HG03159 (cell line): ENCODE results near the gene CNTLN.
"Not testable (repeated sequence)": the region's sequence is repeated elsewhere in the genome, so short reads cannot be mapped to it uniquely, and the experiment has no call there.

ENCODE experiments used
- ATAC-seq: cut with Tn5 transposase; IDR thresholded peaks from one replicate; pipeline ENCODE4 v1.9.1; 2021; ENCODE audit warnings: mild to moderate bottlenecking, moderate library complexity; ENCODE audit not compliant: unreplicated experiment

The CNTLN gene

DNA sequence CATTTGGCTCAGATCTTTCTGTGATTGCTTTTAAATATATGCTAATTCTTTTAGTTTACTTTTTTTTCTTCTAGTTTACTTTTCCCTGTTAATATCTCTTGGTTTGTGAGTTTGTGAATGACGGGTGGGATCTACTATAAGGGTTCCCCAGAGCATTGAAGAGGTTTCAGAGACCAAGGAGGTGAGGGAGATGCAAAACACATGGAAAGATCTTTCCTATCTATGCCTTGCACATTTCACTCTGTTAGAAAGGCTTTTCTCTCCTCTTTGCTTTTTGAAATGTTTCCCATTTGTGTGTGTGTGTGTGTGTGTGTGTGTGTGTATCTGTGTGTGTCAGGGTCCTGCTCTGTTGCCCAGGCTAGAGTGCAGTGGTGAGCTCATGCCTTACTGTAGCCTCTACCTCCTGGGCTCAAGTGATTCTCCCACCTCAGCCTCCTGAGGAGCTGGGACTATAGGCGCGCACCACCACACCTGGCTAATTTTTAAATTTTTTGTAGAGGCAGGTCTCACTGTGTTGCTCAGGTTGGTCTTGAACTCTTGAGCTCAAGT lies 50.7 kb downstream of the CNTLN start:
- ATAC-seq = no peak

DNA sequence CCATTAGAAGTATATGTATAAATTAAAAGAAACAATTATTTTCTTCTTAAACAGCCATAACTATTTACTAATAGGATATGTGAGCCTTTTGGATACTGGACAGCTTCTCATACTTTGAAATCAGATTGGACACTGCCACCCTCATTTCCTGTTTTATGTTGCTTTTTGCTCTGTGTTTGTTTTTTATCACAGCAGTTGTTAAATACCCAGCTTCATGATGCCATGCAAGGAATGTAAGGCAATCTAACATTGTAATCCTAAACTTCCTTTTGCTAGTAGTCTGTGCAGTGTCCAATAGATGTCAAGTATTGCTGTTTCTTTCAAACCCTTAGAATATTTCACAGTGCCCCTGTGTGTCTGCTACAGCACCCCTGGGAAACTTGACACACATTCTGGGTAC lies 56.2 kb downstream of the CNTLN start:
- ATAC-seq = no peak

GRCh38 chr9:17204611-17205152 lies 69.8 kb downstream of the CNTLN start:
- ATAC-seq = no peak

- ATAC-seq = no peak
Measured at GRCh38 chr9:17216011-17216410, 81.2 kb downstream of the CNTLN start.

DNA sequence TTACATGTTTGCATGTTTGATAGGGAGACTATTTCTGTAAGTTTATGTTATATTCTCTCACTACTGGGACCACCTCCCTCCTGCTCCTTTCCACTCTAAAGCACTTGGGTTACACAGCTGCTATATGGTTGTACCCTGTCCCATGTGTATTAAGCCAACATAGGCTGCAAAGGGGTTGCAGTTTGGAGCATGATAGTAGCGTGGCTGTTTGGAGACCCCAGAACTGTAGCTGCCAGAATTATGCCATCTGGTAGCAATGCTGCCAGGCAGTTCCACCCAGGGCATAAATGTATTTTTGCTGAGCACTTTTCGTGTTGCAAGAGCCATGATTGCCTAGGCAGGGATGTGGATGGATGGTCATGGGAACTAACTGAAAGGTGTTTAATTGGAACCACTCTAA lies 81.8 kb downstream of the CNTLN start:
- ATAC-seq = no peak

DNA sequence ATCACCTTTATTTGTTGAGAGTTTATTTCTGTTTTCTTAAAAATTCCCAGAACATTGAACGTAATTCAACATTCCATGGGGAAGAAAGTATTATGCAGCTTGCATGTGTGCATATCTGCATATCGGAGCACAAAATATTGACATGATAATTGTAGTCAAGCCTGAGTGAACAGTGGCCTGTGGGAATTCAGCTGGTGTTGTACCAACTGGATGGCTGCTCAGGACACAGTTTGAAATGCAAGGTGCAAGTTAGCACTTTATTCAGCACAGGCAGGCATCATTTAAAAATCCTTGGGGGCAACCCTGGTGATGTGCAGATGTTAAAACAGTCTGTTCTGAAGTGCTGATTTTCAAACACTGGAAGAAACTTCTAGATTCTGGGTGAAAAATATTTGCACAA lies 82.4 kb downstream of the CNTLN start:
- no peak for ATAC-seq

GRCh38 chr9:17219261-17219660 lies 84.4 kb downstream of the CNTLN start:
- no peak for ATAC-seq

DNA sequence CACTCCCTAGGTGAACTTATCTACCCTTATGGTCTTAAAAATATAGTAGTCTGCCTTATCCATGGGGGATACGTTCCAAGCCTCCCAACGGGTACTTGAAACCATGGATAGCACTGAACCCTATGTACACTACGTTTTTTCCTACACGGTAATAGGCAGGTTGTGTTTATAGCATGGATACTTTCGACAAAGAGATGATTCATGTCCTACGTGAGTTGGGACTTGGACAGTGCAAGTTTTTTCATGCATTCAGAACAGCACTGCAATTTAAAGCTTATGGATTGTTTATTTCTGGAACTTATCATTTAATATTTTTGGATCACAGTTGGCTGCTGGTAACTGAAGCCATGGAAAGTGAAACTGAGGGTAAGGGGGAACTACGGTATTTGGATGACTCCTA lies 88.1 kb downstream of the CNTLN start:
- no peak for ATAC-seq

DNA sequence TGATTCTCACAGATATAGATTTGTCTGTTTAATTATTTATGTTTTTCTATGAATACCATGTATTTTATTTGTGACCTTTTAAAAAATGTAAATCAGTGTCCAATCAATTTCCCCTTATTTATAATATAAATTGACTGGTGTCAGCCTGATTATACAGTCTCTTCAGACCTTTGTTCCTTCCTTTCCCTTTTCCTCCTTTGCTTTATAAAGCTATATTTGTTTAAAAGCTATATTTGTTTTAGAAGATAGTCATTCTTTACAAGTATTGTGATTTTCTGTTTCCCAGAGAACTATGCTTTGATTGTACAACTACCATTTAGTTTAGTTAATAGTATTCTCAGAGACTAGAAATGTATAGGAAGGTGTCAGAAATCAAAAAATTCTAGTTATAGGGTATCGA lies 90.6 kb downstream of the CNTLN start:
- ATAC-seq = no peak

- ATAC-seq = no peak
Measured at GRCh38 chr9:17229945-17230560, 95.2 kb downstream of the CNTLN start.

DNA sequence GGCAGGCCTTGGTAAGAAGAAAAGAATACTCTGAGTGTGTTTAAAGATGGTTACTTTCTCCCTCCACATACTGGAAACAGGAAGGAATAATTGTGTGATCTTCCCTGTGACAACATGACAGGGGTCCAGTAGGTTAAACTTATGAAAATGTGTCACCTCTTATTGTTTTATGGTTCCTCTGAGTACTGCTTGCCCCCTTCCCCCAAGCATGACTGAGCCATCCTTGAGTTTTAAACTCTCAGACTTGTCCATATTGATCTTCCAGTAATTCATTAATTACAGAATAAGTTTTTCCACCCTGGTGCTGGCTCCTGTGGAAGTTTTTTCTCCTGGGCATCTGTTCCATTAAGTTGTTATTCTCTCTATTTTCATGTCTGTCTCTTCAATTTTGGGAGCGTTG lies 95.8 kb downstream of the CNTLN start:
- ATAC-seq = no peak

- ATAC-seq = no peak
Measured at GRCh38 chr9:17236147-17236546, 101.3 kb downstream of the CNTLN start.

GRCh38 chr9:17246770-17247169 lies 111.9 kb downstream of the CNTLN start:
- no peak for ATAC-seq

DNA sequence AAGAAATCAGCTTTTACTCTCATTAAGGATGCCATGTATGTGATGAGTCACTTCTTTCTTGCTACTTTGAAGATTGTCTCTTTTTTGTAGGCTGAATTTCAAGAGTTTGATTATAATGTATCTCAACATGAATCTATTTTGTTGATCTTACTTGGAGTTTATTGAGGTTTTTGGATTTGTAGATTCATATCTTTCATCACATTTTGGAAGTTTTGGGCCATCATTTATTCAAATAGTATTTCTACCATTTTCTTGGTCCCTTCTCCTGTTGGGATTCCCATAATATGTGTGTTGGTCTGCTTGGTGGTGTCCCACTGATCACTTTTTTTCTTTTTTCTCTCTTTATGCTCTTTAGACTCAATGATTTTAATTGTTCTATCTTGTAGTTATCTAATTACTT lies 116.3 kb downstream of the CNTLN start:
- no peak for ATAC-seq

DNA sequence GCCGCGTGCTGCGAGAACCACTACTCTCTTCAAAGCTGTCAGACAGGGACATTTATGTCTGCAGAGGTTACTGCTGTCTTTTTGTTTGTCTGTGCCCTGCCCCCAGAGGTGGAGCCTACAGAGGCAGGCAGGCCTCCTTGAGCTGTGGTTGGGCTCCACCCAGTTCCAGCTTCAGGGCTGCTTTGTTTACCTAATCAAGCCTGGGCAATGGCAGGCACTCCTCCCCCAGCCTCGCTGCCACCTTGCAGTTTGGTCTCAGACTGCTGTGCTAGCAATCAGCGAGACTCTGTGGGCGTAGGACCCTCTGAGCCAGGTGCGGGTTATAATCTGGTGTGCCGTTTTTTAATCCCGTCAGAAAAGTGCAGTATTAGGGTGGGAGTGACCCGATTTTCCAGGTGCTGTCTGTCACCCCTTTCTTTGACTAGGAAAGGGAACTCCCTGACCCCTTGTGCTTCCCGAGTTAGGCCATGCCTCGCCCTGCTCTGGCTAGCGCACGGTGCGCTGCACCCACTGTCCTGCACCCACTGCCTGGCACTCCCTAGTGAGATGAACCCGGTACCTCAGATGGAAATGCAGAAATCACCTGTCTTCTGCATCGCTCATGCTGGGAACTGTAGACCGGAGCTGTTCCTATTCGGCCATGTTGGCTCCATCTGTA lies 133.8 kb downstream of the CNTLN start:
- ATAC-seq = not testable (repeated sequence)

DNA sequence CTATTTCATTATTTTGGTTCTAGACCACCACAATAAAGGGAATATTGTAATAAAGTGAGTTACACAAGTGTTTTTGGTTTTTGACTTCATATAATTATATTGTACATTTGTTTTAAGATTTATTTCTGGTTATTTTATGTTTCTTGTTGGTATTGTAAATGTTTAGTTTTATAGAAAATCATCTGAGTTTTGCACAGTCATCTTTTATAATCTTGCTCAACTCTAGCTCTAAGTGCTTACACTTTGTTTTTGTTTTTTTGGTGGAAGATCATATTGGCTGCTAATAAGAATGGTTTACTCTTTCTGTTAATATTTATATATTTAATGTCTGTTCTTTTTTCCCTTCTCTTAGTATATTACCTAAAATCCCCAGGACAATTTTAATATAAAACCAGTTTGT lies 135.0 kb downstream of the CNTLN start:
- ATAC-seq = no peak

GRCh38 chr9:17272536-17272935 lies 137.7 kb downstream of the CNTLN start:
- no peak for ATAC-seq

DNA sequence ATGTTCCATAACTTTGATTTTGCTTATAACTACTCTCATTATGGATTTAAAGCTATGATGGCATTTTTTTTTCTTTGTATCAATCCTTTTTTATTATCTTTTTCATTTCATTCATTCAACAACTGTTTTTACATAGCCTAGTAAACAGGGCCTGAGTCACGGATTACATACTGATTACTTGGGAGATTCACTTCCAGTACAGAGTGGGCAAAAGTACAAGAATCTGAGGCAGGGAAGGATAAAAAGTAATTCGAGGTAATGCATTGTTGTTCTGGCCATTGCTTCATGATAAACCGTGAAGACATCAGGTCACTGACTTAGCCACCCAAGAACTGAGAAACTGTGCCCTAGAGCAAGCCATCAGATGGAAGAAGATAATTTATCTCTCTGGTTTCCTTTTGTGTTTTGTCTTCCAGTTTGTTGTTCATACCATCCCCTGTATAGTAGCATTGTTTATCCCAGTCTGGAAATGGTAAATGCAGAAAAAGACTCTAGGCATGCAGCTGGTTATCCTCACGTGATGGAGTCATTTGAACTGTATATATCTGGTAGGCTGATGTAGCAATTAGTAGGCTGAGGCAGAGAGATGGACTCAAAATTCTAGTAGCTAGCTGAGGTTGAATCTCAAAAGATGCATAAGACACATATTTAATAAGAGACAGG lies 145.6 kb downstream of the CNTLN start:
- ATAC-seq = no peak

DNA sequence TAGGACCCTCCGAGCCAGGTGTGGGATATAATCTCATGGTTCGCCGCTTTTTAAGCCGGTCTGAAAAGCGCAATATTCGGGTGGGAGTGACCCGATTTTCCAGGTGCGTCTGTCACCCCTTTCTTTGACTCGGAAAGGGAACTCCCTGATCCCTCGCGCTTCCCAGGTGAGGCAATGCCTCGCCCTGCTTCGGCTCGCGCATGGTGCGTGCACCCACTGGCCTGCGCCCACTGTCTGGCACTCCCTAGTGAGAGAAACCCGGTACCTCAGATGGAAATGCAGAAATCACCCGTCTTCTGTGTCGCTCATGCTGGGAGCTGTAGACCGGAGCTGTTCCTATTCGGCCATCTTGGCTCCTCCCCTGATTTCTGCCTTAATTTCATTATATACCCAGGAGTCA lies 155.8 kb downstream of the CNTLN start:
- ATAC-seq = not testable (repeated sequence)

- ATAC-seq = no peak
Measured at GRCh38 chr9:17291766-17292165, 156.9 kb downstream of the CNTLN start.

DNA sequence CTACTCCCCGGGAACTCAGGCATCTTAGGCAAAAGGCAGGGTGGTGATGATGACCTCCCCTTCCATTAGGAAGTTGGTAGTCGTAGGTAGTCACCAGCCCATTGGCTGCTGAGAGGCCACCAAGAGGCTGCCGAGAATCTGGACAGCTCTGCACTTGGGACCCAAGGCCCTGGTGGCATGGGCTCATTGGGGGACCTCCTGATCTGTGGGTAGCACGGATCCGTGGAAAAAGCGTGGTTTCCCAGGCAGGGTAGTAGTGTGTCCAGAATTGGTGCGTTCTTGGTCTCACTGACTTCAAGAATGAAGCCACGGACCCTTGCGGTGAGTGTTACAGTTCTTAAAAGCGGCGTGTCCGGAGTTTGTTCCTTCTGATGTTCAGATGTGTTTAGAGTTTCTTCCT lies 158.8 kb downstream of the CNTLN start:
- ATAC-seq = no peak
